GM12874 (cell line): ENCODE data around the gene SMCHD1.

ENCODE experiments used
- CTCF ChIP-seq: IDR thresholded peaks from 2 replicates; pipeline ENCODE4 v1.5.1; 2011; ENCODE audit warnings: low read depth, mild to moderate bottlenecking, control low read depth, low read length, moderate library complexity; ENCODE audit not compliant: insufficient read depth

SMCHD1 gene

DNA sequence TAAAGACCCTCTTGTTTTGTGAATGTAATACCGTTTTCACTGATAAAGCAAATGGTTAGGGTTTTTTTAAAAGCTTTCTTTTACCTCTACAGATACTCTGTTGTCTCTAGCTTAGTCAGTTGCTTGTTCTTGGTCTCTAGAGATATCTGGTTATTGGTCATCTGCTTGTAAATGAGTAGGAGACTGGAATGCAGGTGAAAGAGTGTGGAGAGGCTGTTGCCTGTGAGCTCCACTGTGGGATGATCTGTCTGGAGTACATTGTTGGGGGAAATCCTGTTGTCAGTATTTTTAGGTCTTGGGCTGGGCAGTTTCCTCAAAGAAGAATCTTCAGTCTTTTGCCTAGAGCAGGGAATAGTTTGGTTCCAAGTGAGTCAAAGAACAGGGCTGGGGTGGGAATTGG, 67.7 kb downstream of the SMCHD1 start:
- TF ChIP-seq CTCF: no peak

GRCh38 chr18:2729757-2730156, 74.2 kb downstream of the SMCHD1 start:
- no peak for TF ChIP-seq CTCF

DNA sequence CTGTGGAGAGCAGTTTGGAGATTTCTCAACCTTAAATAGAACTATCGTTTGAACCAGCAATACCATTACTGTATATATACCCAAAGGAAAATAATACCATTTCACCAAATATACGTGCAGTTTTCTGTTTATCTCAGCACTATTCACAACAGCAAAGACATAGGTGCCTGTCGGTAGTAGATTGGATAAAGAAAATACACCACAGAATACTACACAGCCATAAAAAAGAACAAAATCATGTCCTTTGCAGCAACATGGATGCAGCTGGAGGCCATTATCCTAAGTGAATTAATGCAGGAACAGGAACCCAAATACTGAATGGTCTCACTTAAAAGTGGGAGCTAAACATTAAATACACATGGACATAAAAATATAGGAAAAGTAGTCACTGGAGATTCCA, 81.3 kb downstream of the SMCHD1 start:
- no peak for TF ChIP-seq CTCF

GRCh38 chr18:2746274-2746673, 90.7 kb downstream of the SMCHD1 start:
- TF ChIP-seq CTCF: no peak

DNA sequence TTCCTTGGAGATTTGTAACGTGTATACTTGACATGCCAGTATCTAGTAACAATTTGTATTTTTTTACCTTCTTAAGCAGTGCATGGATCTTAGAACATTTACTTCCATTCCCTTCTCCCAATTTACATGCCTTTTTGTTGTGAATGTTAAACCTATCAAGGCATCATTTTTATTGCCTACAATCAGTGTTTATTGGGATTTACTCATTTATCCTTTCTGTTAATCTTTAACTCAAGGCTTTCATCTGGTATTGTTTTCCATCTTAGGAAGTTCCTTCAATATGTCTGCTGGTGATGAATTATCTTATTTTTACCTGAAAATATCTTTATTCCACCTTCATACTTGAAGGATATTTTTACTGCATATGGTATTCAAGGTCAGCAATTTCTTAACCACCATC, 102.8 kb downstream of the SMCHD1 start:
- no peak for TF ChIP-seq CTCF

- TF ChIP-seq CTCF: no peak
Observed at GRCh38 chr18:2774669-2775068, 119.1 kb downstream of the SMCHD1 start.

GRCh38 chr18:2776601-2777000, 121.1 kb downstream of the SMCHD1 start:
- no peak for TF ChIP-seq CTCF

DNA sequence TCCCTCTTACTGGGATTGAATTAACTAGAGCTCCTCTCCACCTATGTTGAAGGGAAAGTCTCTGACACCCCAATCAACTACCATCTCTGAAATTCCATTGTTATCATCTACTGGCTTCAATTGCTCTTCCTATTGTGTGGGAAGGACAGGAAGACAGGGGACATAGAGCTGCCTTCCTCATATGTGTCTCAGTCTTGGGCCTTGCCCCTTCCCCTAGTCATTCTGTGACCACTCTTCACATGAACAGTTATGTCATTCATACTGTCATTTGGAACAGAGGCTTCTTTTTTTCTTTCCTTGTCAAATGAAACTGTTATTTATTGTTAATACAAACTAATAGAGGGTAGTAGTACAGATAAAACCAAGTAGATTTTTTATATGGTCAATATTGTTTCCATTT, 121.7 kb downstream of the SMCHD1 start:
- TF ChIP-seq CTCF: no peak
